ENCODE data around the gene SEMA6A. TPM values are rescaled to one million over a fixed set of nuclear protein-coding genes. Genes with fewer than 3 reads are reported as not detected.

Gene SEMA6A
- polyA plus RNA-seq, 1 of the 3 experiments (the other 2 are of a cell fraction): 0.18 TPM

GRCh38 chr5:116504593-116505166 lies 69.9 kb downstream of the SEMA6A start:
- H4K20me1 ChIP-seq (ENCODE audit: insufficient read depth): no peaks in the 10 kb centered on the region
- H3K79me2 ChIP-seq (ENCODE audit: insufficient read depth): no peaks in the 10 kb centered on the region
- H3K4me3 ChIP-seq (ENCODE audit: low read depth in 2 of 2, low read length in 1 of 2): no peak overlapping the region
- TF ChIP-seq ZBTB33 (IDR thresholded peaks at IDR 0.05; ENCODE audit: borderline replicate concordance, low read depth) (no peak), FOSL2 (IDR thresholded peaks at IDR 0.05; ENCODE audit: borderline replicate concordance, low read depth) (no peak), EZH2phosphoT487 (IDR thresholded peaks at IDR 0.05; ENCODE audit: borderline replicate concordance, low read depth) (no peak), REST (IDR thresholded peaks at IDR 0.05; ENCODE audit: low read depth, low read length) (no peak), RFX5 (IDR thresholded peaks at IDR 0.05; ENCODE audit: low read length) (no peak), NRF1 (IDR thresholded peaks at IDR 0.05; ENCODE audit: low read depth, low read length) (no peak), MXI1 (IDR thresholded peaks at IDR 0.05; ENCODE audit: low read depth, low read length) (no peak), USF1 (IDR thresholded peaks at IDR 0.05; ENCODE audit: borderline replicate concordance, low read depth) (no peak), MEF2A (IDR thresholded peaks at IDR 0.05; ENCODE audit: borderline replicate concordance, low read depth) (no peak), NFIC (IDR thresholded peaks at IDR 0.05; ENCODE audit: borderline replicate concordance) (no peak), POLR2AphosphoS5 (IDR thresholded peaks at IDR 0.05; ENCODE audit: low read depth, low read length) (no peak), CTCF (IDR thresholded peaks at IDR 0.05) (no peak)
- H3K4me1 ChIP-seq (ENCODE audit: control insufficient read depth in 1 of 2, insufficient read depth in 2 of 2, low read depth in 1 of 2, low read length in 1 of 2): peaks cover 0 to 20% of the 10 kb centered on the region in 2 experiments; a peak in 2 of 4 replicates
- POLR2A ChIA-PET: no interaction called here
- H3K4me2 ChIP-seq: no peak overlapping the region
- DNase-seq: no peak
- no peak overlapping the region for H2AFZ ChIP-seq (ENCODE audit: low read depth)
- no peaks in the 10 kb centered on the region for H3K9me2 ChIP-seq
- H3K9me3 ChIP-seq: no peaks in the 10 kb centered on the region
- peaks cover 4% of the 10 kb centered on the region for H3F3A ChIP-seq (replicated peaks; ENCODE audit: insufficient read depth)
- H3K36me3 ChIP-seq (replicated peaks in 1 of 2; ENCODE audit: control insufficient read depth in 1 of 2, insufficient read depth in 2 of 2, low read length in 1 of 2): no peaks in the 10 kb centered on the region
- CTCF ChIA-PET: no interaction called here
- 77% methylated on average over 8 of the region's 8 CpGs for WGBS (ENCODE audit: low lambda C conversion rate)
- no peaks in the 10 kb centered on the region for H3K27me3 ChIP-seq (ENCODE audit: insufficient read depth)
- H3K9ac ChIP-seq: no peak overlapping the region
- H3K27ac ChIP-seq (ENCODE audit: low read depth in 2 of 2, low read length in 1 of 2): no peak overlapping the region
